ENCODE results near the gene SLC6A19. TPM values are rescaled to one million over a fixed set of nuclear protein-coding genes. Genes with fewer than 3 reads are reported as not detected.

SLC6A19 gene
- total RNA-seq, 4 donors from 2014 or later = not detected

- intact Hi-C loops (cut with DNase I; ENCODE audit: low total_unique reads) = no loop called here
These were observed 19.7 kb upstream of the SLC6A19 start for GRCh38 chr5:1181451-1182359.

GRCh38 chr5:1182360-1182632, 19.1 kb upstream of the SLC6A19 start:
- DNase-seq (ENCODE audit: low spot score in 2 of 2) = no peak

More at GRCh38 chr5:1181451-1182359, 19.7 kb upstream of the SLC6A19 start:
- no peak for DNase-seq (ENCODE audit: low spot score in 2 of 2)
- no peak overlapping the region for H3K4me3 ChIP-seq (ENCODE audit: low read depth, poor library complexity, severe bottlenecking)
- 69 to 75% methylated on average over 27 of the region's 27 CpGs for WGBS, 2 donors
- TF ChIP-seq POLR2A (IDR thresholded peaks at IDR 0.05) = no peak
- no peak for TF ChIP-seq CTCF (IDR thresholded peaks at IDR 0.05)

DNA sequence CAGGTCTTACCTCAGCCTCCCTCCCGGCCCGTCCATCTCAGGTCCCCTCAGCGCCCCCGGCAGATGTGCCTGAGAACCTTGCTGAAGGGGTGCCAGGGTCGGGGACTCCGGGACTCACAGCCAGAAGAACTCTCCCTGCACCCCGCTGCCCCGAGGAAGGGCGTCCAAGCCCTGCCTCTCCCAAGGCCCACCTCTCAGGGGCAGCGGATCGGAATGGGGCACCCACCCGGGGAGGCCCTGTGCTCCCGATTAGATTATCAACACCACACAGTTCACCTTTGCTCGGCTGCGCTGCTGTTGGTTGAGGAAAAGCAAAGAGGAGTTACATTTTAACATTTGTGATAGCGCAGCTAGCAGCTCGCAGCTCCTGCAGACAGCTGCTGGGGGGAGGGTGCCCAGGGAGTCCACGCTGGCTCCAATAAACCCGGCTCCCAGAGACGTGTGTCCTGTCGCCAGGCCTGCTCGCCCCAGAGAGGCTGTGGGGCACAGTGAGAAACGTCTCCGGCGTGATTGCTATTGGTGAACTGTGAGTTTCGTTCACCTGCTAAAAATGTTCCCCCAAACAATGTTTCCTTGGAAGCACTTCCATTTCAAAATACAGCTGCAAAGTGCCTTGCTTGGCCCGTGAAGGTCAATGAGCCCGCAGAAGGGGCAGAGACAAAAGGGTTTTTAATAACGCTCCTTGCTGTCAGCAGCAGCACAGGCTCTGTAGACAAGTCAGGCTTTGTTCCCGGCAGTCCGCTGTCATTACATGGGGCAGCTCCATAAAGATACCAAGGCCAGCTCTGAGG, 18.6 kb upstream of the SLC6A19 start:
- no peak for TF ChIP-seq CTCF (IDR thresholded peaks at IDR 0.05)
- 69 to 75% methylated on average over 31 of the region's 31 CpGs for WGBS, 2 donors
- DNase-seq (ENCODE audit: low spot score in 2 of 2) = no peak
- no peak overlapping the region for H3K4me3 ChIP-seq (ENCODE audit: low read depth, poor library complexity, severe bottlenecking)
- intact Hi-C loops (cut with DNase I; ENCODE audit: low total_unique reads) = no loop called here

More at GRCh38 chr5:1182360-1182632, 19.1 kb upstream of the SLC6A19 start:
- no peak overlapping the region for H3K4me3 ChIP-seq (ENCODE audit: low read depth, poor library complexity, severe bottlenecking)
- WGBS, 2 donors = 79 to 86% methylated on average over 7 of the region's 7 CpGs
- no peak for TF ChIP-seq CTCF (IDR thresholded peaks at IDR 0.05)
- TF ChIP-seq POLR2A (IDR thresholded peaks at IDR 0.05) = no peak
- intact Hi-C loops (cut with DNase I; ENCODE audit: low total_unique reads) = no loop called here

DNA sequence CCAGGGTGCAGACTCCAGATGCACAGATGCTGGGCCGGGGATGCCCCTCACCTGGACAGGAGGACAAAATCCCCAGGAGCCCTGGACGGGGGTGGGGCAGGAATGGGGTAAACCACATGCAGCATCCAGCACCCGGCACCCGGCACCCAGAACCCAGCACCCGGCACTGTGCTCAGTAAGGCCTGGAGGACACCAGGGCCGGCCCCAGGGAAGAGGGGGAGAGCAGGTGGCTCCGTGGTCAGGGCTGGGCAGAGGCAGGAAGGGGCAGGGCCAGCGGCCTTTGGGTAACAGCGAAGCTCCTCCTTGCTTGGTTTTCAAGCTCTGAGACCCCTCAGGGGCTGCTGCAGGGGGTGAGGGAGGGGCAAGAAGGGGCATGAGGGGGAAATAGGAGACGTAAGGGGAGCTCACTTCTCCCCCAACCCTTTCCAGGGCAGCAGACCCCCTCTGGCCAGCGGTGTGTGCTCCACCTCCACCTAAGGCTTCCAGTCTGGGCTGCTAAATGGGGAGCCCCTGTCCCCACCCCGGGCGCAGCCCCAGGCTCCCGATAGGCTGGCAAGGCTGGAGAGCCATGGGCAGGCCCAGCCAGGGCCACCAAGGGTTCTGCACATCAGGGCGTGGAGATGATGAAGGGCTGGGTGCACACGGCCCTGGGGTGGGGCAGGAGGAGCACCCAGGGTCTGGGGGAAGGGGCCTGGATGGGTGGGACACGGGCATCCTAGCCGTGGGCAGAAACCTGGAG, 17.8 kb upstream of the SLC6A19 start:
- no peak overlapping the region for H3K4me3 ChIP-seq (ENCODE audit: low read depth, poor library complexity, severe bottlenecking)
- intact Hi-C loops (cut with DNase I; ENCODE audit: low total_unique reads) = no loop called here
- WGBS, 2 donors = 77 to 80% methylated on average over 9 to 17 of the region's 18 CpGs
- TF ChIP-seq POLR2A (IDR thresholded peaks at IDR 0.05) (no peak), CTCF (IDR thresholded peaks at IDR 0.05) (no peak)
- DNase-seq (ENCODE audit: low spot score in 2 of 2) = no peak

GRCh38 chr5:1184163-1184470, 17.3 kb upstream of the SLC6A19 start:
- no peak for DNase-seq (ENCODE audit: low spot score in 2 of 2)
- 87 to 100% methylated on average over 8 of the region's 8 CpGs for WGBS, 2 donors
- H3K4me3 ChIP-seq (ENCODE audit: low read depth, poor library complexity, severe bottlenecking) = no peak overlapping the region
- intact Hi-C loops (cut with DNase I; ENCODE audit: low total_unique reads) = no loop called here
- no peak for TF ChIP-seq CTCF (IDR thresholded peaks at IDR 0.05)
- no peak for TF ChIP-seq POLR2A (IDR thresholded peaks at IDR 0.05)

Data from lower leg skin (tissue), 4 donors.